CD4-positive, alpha-beta T cell treated with Interleukin-15 for 4 hours (primary cell): Measurements from ENCODE around the gene FHL2.
"Not testable (repeated sequence)": the region's sequence is repeated elsewhere in the genome, so short reads cannot be mapped to it uniquely, and the experiment has no call there.

ENCODE experiments used
- DNase-seq: peaks from one replicate; pipeline ENCODE4 v3.0.0-alpha.2; 2020; ENCODE audit warnings: low spot score

Gene FHL2, protein sequence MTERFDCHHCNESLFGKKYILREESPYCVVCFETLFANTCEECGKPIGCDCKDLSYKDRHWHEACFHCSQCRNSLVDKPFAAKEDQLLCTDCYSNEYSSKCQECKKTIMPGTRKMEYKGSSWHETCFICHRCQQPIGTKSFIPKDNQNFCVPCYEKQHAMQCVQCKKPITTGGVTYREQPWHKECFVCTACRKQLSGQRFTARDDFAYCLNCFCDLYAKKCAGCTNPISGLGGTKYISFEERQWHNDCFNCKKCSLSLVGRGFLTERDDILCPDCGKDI

DNA sequence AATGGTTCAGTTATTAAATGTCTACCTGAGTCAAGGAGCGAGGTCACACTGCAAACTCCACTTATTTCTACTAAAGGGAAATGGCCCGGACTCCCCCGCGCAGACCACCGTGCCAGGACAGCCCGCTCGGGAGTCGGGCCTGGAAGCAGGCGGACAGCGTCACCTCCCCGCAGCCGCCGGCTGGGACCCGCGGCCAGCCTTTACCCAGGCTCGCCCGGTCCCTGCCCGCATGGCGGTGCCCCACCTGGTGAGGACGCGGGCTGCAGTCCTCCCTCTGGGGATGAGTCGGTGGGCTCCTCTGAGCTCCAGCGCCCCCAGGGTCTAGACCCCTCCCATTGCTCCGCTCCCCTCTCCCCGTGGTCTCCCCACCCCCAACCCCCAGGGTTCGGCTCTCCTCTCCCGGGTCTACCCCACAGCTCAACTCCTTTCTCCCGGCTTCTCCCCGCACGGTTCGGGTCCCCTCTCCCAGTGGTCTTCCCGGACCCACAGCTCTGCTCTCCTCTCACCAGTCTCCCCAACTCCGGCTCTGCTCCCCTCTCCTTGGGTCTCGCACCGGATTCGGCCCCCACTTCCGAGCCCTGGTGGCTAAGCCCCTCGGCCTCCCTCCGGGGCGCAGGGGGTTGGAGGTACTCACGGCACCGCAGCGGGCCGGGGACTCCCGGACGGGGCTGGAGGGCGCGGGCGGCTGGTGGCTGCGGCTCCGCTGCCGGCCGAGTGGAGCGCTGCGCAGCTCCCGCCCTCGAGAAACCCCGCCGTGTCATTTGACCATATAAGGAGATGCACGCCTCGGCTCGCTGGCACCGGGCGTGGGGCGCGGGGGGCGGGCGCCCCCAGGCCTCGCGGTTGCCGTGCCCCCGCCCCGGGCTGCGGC is at the start of gene FHL2:
FHL2 (minus strand) TSS at position 716 of the 871 bp plus-strand sequence. CDS start 12,535 bp downstream, outside the sequence.
- DNase-seq, result peak; percentile 51

DNA sequence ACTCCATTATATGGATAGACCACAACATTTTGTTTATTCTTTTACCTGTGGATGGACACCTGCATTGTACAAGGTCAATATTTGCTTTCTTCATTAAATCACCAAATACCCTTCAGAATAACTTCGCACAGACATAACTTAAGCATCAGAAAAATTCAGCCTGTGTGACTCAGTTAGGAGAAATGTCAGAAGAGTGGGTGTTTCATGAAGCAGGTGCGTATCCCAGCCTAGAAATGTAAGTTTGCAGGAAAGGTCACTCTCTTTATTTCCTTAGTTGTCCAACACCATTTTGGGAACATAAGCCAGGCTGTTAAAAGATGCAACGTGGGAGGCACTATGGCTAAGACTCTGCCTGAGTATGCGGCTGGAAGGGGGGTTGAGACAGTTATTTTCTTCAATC is 48.6 kb upstream of the FHL2 start:
- no peak for DNase-seq

DNA sequence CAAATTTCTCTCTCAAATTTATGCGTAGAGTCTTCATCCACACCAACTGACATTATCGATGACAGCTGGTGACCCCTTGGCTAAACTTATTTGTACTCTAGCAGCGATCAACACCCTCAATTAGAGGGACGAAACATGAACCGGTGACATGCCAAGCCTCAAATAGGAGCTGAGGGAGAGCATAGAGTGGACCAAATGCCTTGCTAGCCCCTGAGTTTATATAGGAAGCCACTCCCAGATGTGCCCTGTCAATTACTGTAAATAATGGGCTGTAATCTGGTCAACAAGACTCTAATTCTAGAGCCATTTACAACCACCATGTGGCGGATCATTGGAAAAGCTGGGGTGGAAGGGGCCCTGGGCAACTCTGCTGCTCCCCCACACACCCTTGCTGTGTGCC is 47.6 kb upstream of the FHL2 start:
- DNase-seq, result no peak

DNA sequence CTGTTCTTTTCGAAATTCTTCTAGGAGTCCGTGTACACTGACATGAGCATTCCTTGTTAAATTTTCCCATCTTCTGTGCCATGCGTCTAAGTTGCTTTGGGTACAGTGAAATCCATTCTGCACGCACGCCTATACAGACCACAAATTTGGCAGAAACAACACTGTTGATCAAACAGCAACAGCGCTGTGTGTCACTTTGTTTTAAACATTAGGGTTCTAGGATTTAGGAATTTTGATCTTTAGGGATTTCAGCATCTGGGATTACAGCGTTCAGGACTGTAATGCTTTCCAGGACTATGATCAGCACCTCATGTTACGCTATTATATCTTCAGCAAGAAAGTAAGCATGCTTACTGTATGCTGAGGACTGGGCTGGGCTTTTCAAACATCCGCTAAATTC is 47.1 kb upstream of the FHL2 start:
- DNase-seq, result no peak

DNA sequence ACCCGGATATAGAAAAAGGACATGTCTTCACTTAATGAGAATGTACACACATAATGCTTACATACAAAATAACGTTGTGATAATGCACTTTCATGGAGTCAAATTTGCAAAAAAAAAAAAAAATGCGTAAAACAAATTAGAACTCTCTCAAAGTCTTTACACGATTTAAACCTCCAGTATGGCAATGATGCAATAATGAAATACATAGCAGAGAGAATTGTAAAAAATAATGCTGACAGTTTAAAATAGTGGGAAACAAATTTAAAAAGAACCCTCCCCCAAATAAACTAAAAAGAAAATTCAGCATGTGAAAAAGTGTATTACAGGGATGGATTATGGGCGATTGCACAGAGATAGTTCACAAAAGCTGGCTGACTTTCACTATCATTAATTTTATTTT is 46.6 kb upstream of the FHL2 start:
- DNase-seq, result no peak

DNA sequence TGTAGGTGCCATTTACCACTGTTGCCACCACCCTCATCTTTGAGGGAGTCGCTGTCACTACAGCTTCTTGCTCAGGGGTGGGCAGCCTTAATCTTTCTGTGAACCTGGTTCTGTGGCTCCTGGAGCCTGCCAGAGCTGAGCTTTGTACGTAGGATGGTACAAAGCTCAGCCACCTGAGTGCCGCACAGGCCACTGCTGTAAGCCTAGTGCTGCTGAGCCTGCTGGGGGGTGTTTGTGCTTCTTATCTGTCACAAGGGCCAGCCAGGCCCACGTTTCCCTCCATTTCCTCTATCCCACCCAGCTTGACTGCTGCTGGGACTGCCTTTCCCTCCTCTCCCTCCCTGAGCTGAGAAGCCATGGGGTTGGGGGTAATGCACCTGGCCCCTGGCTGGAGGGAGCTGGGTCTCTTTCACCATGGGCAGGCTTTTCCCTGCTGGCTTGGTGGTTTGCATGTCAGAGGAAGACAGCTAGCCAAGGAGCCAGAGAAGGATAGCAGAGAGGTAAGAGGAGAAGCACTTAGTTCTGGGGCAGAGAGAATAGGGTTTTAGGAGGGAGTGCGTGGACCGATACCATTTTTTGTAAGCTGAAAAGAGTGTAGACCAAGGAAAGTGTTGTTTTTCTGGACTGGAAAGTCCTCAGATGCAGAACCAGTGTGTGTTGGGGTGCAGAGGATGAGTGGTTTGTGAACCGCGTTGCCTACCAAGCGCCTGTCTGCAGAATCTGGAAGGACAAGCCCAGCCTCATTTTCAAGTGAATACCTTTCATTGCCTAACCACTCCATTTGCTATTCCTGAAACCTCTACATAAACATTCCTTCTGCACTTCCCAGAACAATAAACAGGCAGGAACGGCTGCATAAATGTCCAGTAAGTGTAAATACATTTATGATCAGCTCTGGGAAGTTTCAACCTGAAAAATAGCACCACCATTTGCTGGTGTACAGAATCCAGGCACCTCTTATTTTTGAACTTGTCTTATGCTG is 45.1 kb upstream of the FHL2 start:
- DNase-seq, result no peak

DNA sequence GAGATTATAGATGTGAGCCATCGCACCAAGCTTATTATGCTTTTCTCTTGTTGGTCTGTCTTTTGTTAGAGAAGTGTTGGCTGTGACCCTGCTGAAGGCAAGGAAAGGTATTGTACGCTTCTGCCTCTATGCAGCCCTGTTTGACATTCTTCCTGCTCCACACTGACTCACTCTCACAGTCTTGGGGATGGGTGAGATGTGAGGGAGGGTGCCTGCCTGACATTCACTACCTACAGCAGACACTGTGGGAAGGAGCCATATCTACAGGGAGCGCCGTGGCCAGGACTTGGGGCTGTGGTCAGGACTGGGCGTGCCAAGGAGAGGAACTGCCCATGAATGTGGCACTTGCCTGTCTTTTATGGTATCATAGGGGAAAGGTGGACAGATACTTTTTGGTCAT is 43.9 kb upstream of the FHL2 start:
- no peak for DNase-seq

DNA sequence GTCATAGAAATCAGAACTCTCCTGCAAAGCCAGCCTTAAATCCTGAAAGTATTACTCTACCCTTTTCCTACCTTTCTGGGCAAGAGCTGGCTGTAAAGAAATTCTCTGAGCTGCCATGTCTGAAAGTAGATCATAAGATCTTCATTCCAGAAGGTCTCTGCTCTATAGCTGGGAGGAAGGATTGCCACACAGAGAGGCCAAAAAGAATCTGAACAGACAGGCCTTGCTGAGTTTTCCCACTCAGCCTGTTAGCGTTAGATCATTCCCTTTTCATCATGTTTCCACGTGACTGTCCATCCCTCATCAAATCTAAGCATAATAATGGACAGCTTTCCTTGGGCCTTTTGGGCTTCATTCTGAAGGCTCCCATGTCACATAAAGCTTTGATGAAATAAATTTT is 43.2 kb upstream of the FHL2 start:
- no peak for DNase-seq

DNA sequence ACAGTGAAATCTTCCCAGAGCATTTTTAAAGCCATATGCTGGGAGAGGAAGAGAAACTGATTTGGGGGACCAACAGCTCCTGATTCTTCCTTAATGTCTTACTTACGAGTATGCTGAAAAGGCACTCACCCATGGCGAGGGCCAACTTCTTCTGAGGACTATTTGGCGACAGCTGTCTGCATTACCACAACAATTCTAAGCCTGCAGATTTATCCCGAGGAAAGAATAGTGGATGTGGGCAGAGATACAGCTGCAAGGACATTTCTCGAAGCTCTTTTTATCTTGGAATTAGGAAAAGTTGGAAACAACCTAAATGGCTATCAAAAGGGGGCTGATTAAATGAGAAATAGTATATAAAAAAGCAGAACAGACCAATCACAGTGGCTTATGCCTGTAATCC is 40.3 kb upstream of the FHL2 start:
- no peak for DNase-seq

DNA sequence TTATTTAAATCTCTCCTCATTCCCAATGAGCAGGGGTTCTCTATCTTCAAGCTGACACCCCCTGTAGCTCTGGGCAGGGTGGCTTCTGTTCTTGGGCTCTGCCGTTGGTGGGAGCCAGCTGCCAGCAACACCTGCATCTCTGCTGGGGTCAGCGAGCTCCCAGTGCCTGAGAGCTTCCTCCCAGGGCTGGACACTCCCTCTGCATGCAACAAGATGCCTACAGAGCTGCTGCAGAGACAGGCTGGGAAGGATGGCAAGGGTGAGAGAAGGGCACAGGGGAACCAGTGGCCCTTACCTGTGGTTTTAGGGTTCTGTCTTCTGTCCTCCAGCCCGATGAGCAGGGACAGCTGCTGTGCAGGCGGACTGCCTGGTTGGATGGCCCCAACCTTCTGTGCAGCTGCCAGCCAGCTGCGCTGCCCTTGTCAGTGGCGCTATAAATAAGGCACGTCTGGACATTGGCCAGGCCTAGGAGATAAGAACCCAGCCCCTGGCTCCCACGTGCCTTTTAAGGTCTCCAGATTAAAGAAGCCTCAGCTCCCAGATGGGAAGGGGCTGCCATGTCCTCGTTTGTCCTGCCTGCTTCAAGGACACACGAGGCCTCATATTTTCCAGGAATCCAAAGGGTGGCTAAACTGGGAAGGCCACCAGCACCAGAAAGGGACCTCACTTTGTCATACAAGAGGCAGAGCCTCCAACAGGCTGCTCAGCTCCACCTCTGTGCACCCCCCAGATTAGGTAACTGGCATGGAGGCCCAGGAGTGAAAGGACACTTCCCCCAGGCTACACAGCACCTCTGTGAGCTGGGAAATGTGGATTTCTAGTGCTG is 39.5 kb upstream of the FHL2 start:
- no peak for DNase-seq

DNA sequence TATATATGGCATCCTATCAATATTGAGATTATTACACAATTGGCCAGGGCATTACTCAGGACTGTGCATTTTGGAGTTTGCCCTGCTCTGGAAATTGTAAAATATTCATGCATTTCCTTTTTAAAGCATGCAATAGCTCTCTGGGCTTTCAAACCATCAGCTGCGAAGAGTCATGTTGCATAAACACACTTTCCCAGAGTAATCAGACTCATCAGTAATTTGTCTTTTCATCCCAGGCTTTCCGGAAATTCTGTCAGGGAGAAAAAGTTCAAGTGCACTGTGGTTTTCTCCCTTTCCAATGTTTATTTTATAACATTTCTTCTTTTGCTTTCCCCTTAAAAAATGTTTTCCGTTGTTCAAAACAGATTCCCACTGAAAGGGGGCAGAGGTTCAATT is 38.9 kb upstream of the FHL2 start:
- no peak for DNase-seq

DNA sequence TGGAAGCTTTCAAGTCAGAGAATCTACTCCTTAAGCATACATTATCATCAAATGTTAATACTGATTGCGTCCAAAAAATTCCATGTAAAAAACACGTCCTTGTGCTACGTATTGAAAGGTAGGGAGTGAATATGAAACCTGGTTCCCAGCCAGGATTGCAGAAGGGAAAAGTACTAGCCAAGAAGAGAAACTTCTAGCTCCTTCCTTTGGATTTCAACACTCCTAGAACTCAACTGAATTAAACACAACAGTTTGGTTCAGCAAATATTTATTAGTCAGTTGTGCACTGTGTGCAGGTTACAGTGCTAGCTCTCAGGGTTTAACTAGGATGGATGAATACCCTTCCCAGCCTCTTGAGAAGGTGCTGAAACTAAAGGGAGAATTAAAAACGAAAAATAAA is 33.9 kb upstream of the FHL2 start:
- DNase-seq, result no peak

DNA sequence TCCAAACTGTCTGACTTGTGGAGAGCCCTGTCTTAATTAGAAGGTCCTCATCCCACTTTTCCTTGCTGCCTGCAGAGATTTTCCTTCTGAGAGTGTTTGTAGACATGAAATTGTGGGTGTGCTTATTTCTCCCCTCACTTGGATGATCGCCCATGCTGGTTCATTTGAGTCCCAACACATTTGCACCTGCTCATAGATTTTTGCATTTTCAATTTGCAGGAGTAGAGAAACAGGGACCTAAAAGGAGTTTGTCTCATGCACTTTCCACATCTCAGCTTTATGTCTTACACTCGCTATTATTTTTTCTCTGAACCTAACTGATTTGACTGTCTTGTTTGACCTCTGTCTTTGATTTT is 33.2 kb upstream of the FHL2 start:
- no peak for DNase-seq

DNA sequence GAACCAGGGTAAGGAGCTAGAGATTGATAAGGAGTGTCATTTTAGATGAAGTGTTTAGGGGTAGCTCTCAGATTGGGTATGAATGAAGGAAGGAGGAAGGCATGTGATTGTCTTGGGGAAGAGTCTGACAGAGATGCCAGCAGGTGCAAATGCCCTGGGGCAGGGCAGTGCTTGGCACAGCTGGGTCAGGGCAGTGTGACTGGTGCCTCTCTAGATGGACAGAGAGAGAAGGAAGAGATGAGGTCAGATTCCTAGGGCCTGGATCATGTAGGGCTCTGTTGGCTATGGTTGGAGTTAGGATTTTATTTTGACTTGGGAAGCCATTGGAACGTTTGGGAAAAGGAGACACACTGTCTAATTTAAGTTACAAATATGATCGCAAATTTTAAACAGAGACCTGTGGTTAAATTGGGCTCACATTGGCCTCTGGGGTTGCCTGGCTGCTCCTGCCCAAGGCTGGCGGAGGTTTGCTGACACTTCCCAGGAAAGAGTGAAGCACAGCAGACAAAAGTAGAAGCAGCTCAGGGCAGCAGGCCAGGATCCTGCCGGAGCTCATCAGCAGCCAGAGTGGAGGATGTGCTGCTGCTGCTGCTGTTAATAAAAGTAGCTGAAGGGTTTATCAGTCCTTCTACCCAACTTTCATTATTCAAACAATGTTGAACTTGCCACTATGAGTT is 32.7 kb upstream of the FHL2 start:
- DNase-seq, result no peak

DNA sequence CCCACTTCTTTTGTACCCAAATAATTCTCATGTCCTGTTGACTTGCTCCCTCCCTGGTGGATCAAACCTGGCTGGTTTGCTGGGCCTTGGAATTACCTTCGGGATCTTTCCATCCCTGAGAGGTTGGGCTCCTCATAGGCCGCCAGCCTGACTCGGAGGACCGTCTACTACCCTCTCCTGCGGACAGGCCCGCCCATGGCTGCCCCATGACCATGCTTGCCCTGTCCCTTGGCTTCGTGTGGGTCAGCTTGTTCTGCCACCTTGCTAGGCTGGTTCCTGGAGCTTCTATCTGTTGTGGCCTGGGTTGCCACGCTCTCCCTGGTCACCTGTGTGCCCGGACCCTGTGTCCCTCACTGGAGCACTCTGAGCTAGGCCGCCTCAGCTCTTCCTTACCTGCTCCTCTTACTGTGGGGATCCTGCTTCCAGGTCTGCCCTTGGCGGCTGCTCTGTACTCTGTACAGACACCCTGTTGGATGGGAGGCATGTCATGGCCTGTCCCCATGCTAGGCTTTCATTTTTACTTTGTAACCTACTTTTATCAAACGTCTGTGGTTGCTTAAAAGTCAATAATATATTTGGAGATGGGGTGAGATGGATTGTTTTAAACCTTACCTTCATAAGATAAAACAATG is 29.7 kb upstream of the FHL2 start:
- DNase-seq, result no peak

DNA sequence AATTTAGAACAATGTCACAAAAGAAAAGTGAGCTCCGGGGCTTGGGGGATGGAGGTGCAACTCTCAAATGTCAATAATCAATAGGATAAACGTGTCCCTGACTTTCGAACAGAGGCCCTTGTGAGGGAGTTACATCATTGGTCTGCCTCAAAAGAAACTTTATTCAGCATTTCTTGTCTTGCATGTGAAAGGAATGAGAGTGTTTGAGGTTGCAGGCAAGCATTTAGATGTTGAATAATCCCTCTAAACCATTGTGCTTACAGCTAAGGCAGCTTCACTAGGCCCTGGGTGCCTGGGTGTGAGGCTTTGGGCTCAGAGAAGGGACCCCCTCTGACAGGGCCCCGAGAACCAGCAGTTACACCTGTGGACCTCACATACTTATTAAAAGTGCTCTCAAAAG is 28.6 kb upstream of the FHL2 start:
- no peak for DNase-seq

DNA sequence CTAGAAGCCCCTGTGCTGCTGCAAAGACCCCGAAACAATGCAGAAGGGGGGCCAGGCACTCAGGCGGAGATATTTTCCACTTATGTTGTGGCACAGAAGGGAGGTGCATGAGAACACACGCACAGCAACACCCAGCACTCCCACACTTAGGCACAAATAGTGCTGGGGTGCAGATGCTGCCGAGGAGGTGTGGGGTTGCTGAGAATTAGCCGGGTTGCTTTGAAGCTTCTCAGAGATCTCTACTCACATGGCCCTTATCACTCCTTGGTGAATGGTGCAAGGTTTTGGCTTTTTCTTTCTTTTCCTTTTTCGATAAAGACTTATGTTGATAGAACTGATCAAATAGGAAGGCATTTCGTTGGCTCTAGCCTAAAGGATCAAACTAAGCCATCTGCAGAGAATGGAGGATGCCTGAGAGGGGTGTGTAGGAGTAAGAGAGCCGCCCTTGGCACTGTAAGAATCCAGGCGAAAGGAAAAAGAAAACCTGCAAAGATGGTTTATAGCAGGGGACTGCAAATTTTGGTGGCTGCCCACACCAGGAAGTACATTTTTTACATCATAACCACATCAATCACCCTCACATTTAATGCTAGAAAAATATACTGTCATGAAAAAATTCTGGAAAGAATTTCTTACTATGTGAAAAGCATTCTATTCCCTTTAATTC is 27.9 kb upstream of the FHL2 start:
- no peak for DNase-seq

DNA sequence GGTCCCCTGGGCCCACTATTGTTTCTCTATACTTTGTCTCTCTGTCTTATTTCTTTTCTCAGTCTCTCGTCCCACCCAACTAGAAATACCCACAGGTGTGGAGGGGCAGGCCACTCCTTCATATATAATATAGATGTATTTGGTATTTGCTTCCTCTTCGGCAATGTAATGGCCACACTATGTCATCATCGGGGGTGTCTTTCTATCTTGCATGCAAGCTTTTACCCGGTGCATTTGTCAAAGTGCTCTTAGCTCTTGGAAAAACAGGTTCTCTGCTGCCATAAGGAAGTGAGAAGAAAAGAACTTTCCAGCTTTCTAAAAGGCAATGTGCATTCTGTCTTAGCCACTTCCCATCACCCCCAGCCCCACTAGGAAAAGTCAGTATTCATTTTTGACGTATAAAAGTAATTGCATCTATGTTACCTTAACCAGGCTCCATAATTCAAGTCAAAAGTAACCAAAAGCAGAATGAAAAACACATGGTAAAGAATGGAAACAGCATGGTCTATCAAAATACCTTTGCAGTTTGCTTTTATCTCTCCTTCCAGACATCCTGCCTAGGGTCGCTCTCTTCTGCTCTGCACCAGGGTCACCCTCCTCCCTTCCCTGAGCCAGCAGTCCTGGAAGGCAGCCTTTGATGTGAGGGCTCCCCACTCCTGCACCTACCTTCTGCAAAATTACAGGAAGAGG is 27.2 kb upstream of the FHL2 start:
- no peak for DNase-seq

DNA sequence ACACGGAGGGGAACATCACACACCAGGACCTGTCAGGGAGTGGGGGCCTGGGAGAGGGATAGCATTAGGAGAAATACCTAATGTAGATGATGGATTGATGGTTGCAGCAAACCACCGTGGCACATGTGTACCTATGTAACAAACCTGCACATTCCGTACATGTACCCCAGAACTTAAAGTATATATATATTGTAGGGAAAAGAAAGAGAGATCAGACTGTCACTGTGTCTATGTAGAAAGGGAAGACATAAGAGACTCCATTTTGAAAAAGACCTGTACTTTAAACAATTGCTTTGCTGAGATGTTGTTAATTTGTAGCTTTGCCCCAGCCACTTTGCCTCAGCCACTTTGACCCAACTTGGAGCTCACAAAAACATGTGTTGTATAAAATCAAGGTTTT is 26.0 kb upstream of the FHL2 start:
- not testable (repeated sequence) for DNase-seq
